Endodermal cell (in vitro differentiated cells): ENCODE data around the gene CLSTN1. TPM values are rescaled to one million over a fixed set of nuclear protein-coding genes. Genes with fewer than 3 reads are reported as not detected.

Source experiments
- DNase-seq: peaks from one replicate; pipeline ENCODE4 v3.0.0-alpha.2; 2017
- H3K27ac ChIP-seq: 2 replicates; pipeline ENCODE4 v1.5.1; 2013; ENCODE audit warnings: mild to moderate bottlenecking, low read depth, low read length, moderate library complexity
- H3K27me3 ChIP-seq: 2 replicates; pipeline ENCODE4 v1.6.1; 2013; ENCODE audit warnings: mild to moderate bottlenecking, low read length, moderate library complexity; ENCODE audit not compliant: insufficient read depth, control insufficient read depth, poor library complexity, severe bottlenecking
- H3K36me3 ChIP-seq: 2 replicates; pipeline ENCODE4 v1.7.0; 2013; ENCODE audit warnings: mild to moderate bottlenecking, low read length, moderate library complexity; ENCODE audit not compliant: control insufficient read depth, insufficient read depth
- H3K4me1 ChIP-seq: one replicate; pipeline ENCODE4 v1.7.0; 2013; ENCODE audit warnings: low read length; ENCODE audit not compliant: control insufficient read depth, insufficient read depth
- H3K4me3 ChIP-seq: 2 replicates; pipeline ENCODE4 v1.5.1; 2013; ENCODE audit warnings: mild to moderate bottlenecking, low read length, moderate library complexity
- H3K9ac ChIP-seq: 2 replicates; pipeline ENCODE4 v1.6.1; 2013; ENCODE audit warnings: mild to moderate bottlenecking, low read length, moderate library complexity; ENCODE audit not compliant: poor library complexity, severe bottlenecking; ENCODE audit errors: extremely low read depth
- H3K9me3 ChIP-seq: 2 replicates; pipeline ENCODE4 v1.6.1; 2013; ENCODE audit warnings: mild to moderate bottlenecking, low read length, moderate library complexity; ENCODE audit not compliant: control insufficient read depth
- H3K27ac Mint-ChIP-seq: 2 replicates; pipeline ENCODE4 v1.8.0; 2020; ENCODE audit warnings: mixed read lengths
- H3K27me3 Mint-ChIP-seq: 2 replicates; pipeline ENCODE4 v1.8.0; 2021; ENCODE audit warnings: mild to moderate bottlenecking, mixed read lengths; ENCODE audit not compliant: insufficient read depth
- H3K36me3 Mint-ChIP-seq: 2 replicates; pipeline ENCODE4 v1.8.0; 2020; ENCODE audit warnings: low read depth, mixed read lengths
- H3K4me1 Mint-ChIP-seq: 2 replicates; pipeline ENCODE4 v1.8.0; 2020; ENCODE audit warnings: mixed read lengths
- H3K4me3 Mint-ChIP-seq: 2 replicates; pipeline ENCODE4 v1.8.0; 2020; ENCODE audit warnings: mild to moderate bottlenecking, moderate library complexity, mixed read lengths
- H3K9me3 Mint-ChIP-seq: 2 replicates; pipeline ENCODE4 v1.8.0; 2020; ENCODE audit warnings: mild to moderate bottlenecking, mixed read lengths
- WGBS, 2 experiments: methylation state at CpG; one replicate each; pipeline versions ENCODE4 v1.1.5 to v1.1.7; 2013; ENCODE audit warnings: missing lambda C conversion rate in 2 of 2, mixed read lengths in 1 of 2; ENCODE audit not compliant: insufficient coverage in 1 of 2, insufficient read length in 1 of 2; 5-methylcytosine and 5-hydroxymethylcytosine counted together
- total RNA-seq, 2 donors: library from RNA; stranded (reverse); fragmentation: NEBNext Ultra II Directional in 1 of 2; extraction: Animal tissue kit (Norgen Biotek cat#: 25700) in 1 of 2; gene quantifications; 2 replicates in 1 of 2; 3 replicates in 1 of 2; pipeline ENCODE4 v1.2.1, GENCODE V29; 2021
- TF ChIP-seq, protein P1 (sequence below): fragments of 200-600 bp; sonication (generic); conservative IDR thresholded peaks from 2 replicates; pipeline ENCODE4 v1.5.0; 2021; ENCODE audit warnings: antibody characterized with exemption, mild to moderate bottlenecking

CLSTN1 gene
- total RNA-seq, 2 donors from 2014 or later: 96.6 to 116 TPM

DNA sequence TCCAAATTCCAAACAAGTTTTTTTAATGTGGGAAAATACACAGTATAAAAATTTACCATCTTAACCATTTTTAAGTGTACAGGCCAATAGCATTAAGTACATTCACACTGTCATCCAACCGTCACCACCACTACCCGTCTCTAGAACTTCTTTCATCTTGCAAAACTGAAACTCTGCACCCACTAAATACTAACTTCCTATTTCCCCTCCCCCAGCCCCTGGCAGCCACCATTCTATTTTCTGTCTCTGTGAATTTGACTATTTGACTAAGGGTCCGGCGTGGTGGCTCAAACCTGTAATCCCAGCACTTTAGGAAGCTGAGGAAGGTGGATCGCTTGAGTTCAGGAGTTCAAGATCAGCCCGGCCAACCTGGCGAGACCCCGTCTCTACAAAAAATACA, 36.1 kb downstream of the CLSTN1 start:
- Mint-ChIP-seq H3K27ac (no peak overlapping the region), H3K36me3 (peaks cover 15% of the 10 kb centered on the region), H3K27me3 (no peaks in the 10 kb centered on the region), H3K4me1 (peaks cover 8% of the 10 kb centered on the region), H3K9me3 (no peaks in the 10 kb centered on the region), H3K4me3 (no peak overlapping the region)
- TF ChIP-seq, protein P1, sequence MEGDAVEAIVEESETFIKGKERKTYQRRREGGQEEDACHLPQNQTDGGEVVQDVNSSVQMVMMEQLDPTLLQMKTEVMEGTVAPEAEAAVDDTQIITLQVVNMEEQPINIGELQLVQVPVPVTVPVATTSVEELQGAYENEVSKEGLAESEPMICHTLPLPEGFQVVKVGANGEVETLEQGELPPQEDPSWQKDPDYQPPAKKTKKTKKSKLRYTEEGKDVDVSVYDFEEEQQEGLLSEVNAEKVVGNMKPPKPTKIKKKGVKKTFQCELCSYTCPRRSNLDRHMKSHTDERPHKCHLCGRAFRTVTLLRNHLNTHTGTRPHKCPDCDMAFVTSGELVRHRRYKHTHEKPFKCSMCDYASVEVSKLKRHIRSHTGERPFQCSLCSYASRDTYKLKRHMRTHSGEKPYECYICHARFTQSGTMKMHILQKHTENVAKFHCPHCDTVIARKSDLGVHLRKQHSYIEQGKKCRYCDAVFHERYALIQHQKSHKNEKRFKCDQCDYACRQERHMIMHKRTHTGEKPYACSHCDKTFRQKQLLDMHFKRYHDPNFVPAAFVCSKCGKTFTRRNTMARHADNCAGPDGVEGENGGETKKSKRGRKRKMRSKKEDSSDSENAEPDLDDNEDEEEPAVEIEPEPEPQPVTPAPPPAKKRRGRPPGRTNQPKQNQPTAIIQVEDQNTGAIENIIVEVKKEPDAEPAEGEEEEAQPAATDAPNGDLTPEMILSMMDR: no peak
- Histone ChIP-seq H3K27me3 (no peaks in the 10 kb centered on the region), H3K4me3 (no peak overlapping the region), H3K9ac (no peak overlapping the region), H3K36me3 (no peaks in the 10 kb centered on the region), H3K27ac (no peak overlapping the region), H3K4me1 (no peaks in the 10 kb centered on the region), H3K9me3 (no peaks in the 10 kb centered on the region)
- 89 to 98% methylated on average over 8 of the region's 8 CpGs for WGBS, 2 experiments
- DNase-seq: no peak

DNA sequence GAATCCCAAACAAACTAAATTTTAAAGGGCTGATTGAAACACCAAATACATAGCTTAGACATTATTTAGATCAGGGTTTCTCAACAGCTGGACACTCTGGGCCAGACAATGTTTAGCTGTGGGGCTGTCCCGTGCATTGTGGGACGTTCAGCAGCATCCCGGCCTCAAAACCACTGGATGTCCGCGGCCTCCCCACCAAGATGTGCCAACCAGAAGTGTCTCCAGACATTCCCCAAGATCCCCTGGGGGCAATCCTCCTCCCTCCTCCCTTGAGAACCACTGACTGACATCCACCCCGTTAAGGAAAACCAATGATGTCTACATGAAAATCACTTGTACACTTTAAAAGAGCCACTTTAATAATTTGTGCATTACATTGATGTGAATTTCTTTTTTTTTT, 38.4 kb downstream of the CLSTN1 start:
- Mint-ChIP-seq H3K27ac (no peak overlapping the region), H3K4me3 (no peak overlapping the region), H3K4me1 (no peaks in the 10 kb centered on the region), H3K27me3 (no peaks in the 10 kb centered on the region), H3K9me3 (no peaks in the 10 kb centered on the region), H3K36me3 (peaks cover 12% of the 10 kb centered on the region)
- Histone ChIP-seq H3K4me1 (no peaks in the 10 kb centered on the region), H3K27ac (no peak overlapping the region), H3K36me3 (no peaks in the 10 kb centered on the region), H3K4me3 (no peak overlapping the region), H3K9me3 (no peaks in the 10 kb centered on the region), H3K27me3 (no peaks in the 10 kb centered on the region), H3K9ac (no peak overlapping the region)
- no peak for DNase-seq
- TF ChIP-seq, protein P1: no peak
- WGBS, 2 experiments: 85 to 93% methylated on average over 5 to 6 of the region's 6 CpGs

GRCh38 chr1:9784508-9785133, 39.1 kb downstream of the CLSTN1 start:
- H3K27ac ChIP-seq: no peak overlapping the region
- no peaks in the 10 kb centered on the region for H3K4me1 ChIP-seq
- H3K27ac Mint-ChIP-seq: no peak overlapping the region
- peaks cover 7% of the 10 kb centered on the region for H3K36me3 Mint-ChIP-seq
- no peaks in the 10 kb centered on the region for H3K27me3 Mint-ChIP-seq
- no peaks in the 10 kb centered on the region for H3K27me3 ChIP-seq
- no peak overlapping the region for H3K9ac ChIP-seq
- WGBS, 2 experiments: 68 to 79% methylated on average over 2 to 3 of the region's 3 CpGs
- no peaks in the 10 kb centered on the region for H3K9me3 Mint-ChIP-seq
- H3K4me3 ChIP-seq: no peak overlapping the region
- no peaks in the 10 kb centered on the region for H3K4me1 Mint-ChIP-seq
- TF ChIP-seq, protein P1: peak; percentile 91
- DNase-seq: peak; percentile 81
- no peaks in the 10 kb centered on the region for H3K9me3 ChIP-seq
- no peaks in the 10 kb centered on the region for H3K36me3 ChIP-seq
- H3K4me3 Mint-ChIP-seq: no peak overlapping the region
